Measurements from ENCODE around the gene SPEM2.

DNA sequence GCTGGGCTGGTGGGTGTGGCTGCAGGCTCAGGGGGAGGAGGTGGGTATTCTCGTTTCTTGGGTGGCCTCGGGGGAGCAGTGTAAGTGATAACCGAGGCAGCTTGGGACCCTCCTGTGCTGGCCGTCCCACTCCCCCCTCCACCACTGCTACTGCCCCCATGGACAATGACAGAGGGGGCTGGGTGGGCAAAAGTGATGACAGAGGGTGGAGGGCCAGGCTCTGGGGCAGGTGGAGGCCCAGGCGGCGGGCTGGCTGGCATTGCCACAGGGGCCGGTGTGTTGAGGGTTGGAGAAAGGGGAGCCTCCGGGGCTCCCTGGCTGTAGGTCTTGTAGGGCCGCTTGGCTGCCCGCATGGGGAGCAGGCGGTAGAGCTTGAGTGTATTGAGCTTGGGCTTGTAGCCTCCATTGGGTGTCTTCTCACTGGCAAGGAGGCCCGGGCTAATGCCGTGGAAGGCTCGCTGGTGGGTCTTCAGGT is 38.0 kb downstream of the SPEM2 start:
- no peak for TF ChIP-seq EP300 (IDR thresholded peaks at IDR 0.05)
- TF ChIP-seq, protein P1, sequence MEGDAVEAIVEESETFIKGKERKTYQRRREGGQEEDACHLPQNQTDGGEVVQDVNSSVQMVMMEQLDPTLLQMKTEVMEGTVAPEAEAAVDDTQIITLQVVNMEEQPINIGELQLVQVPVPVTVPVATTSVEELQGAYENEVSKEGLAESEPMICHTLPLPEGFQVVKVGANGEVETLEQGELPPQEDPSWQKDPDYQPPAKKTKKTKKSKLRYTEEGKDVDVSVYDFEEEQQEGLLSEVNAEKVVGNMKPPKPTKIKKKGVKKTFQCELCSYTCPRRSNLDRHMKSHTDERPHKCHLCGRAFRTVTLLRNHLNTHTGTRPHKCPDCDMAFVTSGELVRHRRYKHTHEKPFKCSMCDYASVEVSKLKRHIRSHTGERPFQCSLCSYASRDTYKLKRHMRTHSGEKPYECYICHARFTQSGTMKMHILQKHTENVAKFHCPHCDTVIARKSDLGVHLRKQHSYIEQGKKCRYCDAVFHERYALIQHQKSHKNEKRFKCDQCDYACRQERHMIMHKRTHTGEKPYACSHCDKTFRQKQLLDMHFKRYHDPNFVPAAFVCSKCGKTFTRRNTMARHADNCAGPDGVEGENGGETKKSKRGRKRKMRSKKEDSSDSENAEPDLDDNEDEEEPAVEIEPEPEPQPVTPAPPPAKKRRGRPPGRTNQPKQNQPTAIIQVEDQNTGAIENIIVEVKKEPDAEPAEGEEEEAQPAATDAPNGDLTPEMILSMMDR (IDR thresholded peaks at IDR 0.05) = no peak

Data from ovary (tissue), 3 donors.